ENCODE data around the gene CBFA2T2.
"Not testable (repeated sequence)": the region's sequence is repeated elsewhere in the genome, so short reads cannot be mapped to it uniquely, and the experiment has no call there.

The CBFA2T2 gene

GRCh38 chr20:33499355-33499754, 9.5 kb downstream of the CBFA2T2 start:
- H3K27ac ChIP-seq: no peak overlapping the region
- no peak for DNase-seq
- H3K36me3 ChIP-seq: peaks cover 6% of the 10 kb centered on the region
- H3K9me3 ChIP-seq (ENCODE audit: severe bottlenecking): no peaks in the 10 kb centered on the region
- TF ChIP-seq, protein P1, sequence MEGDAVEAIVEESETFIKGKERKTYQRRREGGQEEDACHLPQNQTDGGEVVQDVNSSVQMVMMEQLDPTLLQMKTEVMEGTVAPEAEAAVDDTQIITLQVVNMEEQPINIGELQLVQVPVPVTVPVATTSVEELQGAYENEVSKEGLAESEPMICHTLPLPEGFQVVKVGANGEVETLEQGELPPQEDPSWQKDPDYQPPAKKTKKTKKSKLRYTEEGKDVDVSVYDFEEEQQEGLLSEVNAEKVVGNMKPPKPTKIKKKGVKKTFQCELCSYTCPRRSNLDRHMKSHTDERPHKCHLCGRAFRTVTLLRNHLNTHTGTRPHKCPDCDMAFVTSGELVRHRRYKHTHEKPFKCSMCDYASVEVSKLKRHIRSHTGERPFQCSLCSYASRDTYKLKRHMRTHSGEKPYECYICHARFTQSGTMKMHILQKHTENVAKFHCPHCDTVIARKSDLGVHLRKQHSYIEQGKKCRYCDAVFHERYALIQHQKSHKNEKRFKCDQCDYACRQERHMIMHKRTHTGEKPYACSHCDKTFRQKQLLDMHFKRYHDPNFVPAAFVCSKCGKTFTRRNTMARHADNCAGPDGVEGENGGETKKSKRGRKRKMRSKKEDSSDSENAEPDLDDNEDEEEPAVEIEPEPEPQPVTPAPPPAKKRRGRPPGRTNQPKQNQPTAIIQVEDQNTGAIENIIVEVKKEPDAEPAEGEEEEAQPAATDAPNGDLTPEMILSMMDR (IDR thresholded peaks at IDR 0.05; ENCODE audit: low read depth, low read length): no peak
- H3K27me3 ChIP-seq (ENCODE audit: insufficient read depth, low read depth, severe bottlenecking): no peaks in the 10 kb centered on the region
- no peak overlapping the region for H3K4me3 ChIP-seq (ENCODE audit: low read depth, low read length)

GRCh38 chr20:33501000-33501399, 11.1 kb downstream of the CBFA2T2 start:
- no peaks in the 10 kb centered on the region for H3K9me3 ChIP-seq (ENCODE audit: severe bottlenecking)
- peaks cover under 1% of the 10 kb centered on the region; the same call in 1 of the 2 replicates for H3K36me3 ChIP-seq
- TF ChIP-seq, protein P1 (IDR thresholded peaks at IDR 0.05; ENCODE audit: low read depth, low read length): no peak
- no peak for DNase-seq
- no peak overlapping the region for H3K4me3 ChIP-seq (ENCODE audit: low read depth, low read length)
- no peaks in the 10 kb centered on the region for H3K27me3 ChIP-seq (ENCODE audit: insufficient read depth, low read depth, severe bottlenecking)
- H3K27ac ChIP-seq: no peak overlapping the region

DNA sequence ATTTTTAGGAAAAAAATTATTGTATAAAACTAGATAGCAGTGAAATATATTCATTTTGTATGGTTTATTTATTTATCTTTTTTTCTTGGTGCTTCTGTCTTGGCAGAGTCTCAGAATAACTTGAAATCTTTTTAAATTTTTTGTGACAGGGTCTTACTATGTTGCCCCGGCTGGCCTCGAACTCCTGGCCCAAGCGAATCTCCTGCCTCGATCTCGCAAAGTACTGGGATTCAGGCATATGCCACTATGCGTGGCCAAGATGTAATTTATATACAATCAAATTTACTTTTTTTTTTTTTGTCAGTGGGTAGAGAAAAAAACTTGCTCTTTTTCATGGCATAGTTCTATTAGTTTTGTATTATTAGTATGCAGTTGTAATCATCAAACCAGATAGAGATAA, 13.7 kb downstream of the CBFA2T2 start:
- no peak for DNase-seq
- no peaks in the 10 kb centered on the region for H3K9me3 ChIP-seq (ENCODE audit: severe bottlenecking)
- H3K36me3 ChIP-seq: no peaks in the 10 kb centered on the region; the same call in 1 of the 2 replicates
- H3K27me3 ChIP-seq (ENCODE audit: insufficient read depth, low read depth, severe bottlenecking): no peaks in the 10 kb centered on the region
- TF ChIP-seq, protein P1 (IDR thresholded peaks at IDR 0.05; ENCODE audit: low read depth, low read length): no peak
- H3K4me3 ChIP-seq (ENCODE audit: low read depth, low read length): no peak overlapping the region
- H3K27ac ChIP-seq: no peak overlapping the region

- H3K9me3 ChIP-seq (ENCODE audit: severe bottlenecking): no peaks in the 10 kb centered on the region
- DNase-seq: no peak
- no peaks in the 10 kb centered on the region; the same call in 1 of the 2 replicates for H3K36me3 ChIP-seq
- TF ChIP-seq, protein P1 (IDR thresholded peaks at IDR 0.05; ENCODE audit: low read depth, low read length): no peak
- H3K27ac ChIP-seq: no peak overlapping the region
- no peaks in the 10 kb centered on the region for H3K27me3 ChIP-seq (ENCODE audit: insufficient read depth, low read depth, severe bottlenecking)
- no peak overlapping the region for H3K4me3 ChIP-seq (ENCODE audit: low read depth, low read length)
Observed at GRCh38 chr20:33506576-33506975, 16.7 kb downstream of the CBFA2T2 start.

DNA sequence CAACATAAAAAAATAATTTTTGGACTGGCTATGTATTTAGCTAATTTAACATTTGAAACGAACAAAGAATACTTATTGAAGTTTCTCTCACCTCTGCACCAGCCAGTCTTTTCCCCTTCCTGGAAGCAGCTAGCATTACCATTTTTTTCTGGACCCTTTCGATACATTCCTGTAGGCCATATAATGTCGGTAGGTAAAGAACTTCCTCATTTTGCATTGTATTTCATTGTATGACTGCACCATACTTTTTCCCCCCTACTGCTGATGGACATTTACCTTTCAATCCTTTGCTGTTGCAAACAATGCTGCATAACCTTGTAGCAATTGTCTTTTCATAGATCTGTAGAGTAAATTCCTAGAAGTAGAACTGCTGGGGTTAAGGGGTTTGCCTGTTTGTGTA, 17.6 kb downstream of the CBFA2T2 start:
- no peaks in the 10 kb centered on the region; the same call in 1 of the 2 replicates for H3K36me3 ChIP-seq
- H3K9me3 ChIP-seq (ENCODE audit: severe bottlenecking): no peaks in the 10 kb centered on the region
- H3K27ac ChIP-seq: no peak overlapping the region
- no peak overlapping the region for H3K4me3 ChIP-seq (ENCODE audit: low read depth, low read length)
- no peak for DNase-seq
- no peaks in the 10 kb centered on the region for H3K27me3 ChIP-seq (ENCODE audit: insufficient read depth, low read depth, severe bottlenecking)
- TF ChIP-seq, protein P1 (IDR thresholded peaks at IDR 0.05; ENCODE audit: low read depth, low read length): no peak

DNA sequence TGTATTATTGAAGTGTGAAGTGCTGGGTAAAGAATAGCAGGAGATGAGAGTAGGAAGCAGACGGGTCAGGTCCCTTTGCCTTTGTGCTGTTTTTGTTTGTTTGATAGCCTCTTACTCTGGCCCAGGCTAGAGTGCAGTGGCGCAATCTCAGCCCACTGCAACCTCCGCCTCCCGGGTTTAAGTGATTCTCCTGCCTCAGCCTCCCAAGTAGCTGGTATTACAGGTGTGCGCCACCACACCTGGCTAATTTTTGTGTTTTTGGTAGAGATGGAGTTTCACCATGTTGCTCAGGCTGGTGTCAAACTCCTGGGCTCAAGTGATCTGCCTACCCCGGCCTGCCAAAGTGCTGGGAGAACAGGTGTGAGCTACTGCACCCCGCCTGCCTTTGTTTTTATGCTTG, 18.1 kb downstream of the CBFA2T2 start:
- not testable (repeated sequence) for H3K27me3 ChIP-seq (ENCODE audit: insufficient read depth, low read depth, severe bottlenecking); H3K9me3 ChIP-seq (ENCODE audit: severe bottlenecking); H3K27ac ChIP-seq; H3K4me3 ChIP-seq (ENCODE audit: low read depth, low read length); H3K36me3 ChIP-seq; DNase-seq

DNA sequence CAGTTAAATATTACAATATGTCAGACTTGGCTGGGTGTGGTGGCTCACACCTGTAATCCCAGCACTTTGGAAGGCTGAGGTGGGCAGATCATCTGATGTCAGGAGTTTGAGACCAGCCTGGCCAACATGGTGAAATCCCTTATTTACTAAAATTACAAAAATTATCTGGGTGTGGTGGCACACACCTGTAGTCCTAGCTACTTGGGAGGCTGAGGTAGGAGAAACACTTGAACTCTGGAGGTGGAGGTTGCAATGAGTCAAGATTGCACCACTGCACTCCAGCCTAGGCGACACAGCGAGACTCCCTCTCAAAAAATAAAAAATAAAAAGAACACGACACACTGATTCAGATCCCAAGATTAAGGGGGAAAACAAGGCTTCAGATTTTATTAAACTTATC, 19.2 kb downstream of the CBFA2T2 start:
- not testable (repeated sequence) for H3K36me3 ChIP-seq; H3K9me3 ChIP-seq (ENCODE audit: severe bottlenecking); DNase-seq; H3K27ac ChIP-seq; H3K27me3 ChIP-seq (ENCODE audit: insufficient read depth, low read depth, severe bottlenecking); H3K4me3 ChIP-seq (ENCODE audit: low read depth, low read length)

DNA sequence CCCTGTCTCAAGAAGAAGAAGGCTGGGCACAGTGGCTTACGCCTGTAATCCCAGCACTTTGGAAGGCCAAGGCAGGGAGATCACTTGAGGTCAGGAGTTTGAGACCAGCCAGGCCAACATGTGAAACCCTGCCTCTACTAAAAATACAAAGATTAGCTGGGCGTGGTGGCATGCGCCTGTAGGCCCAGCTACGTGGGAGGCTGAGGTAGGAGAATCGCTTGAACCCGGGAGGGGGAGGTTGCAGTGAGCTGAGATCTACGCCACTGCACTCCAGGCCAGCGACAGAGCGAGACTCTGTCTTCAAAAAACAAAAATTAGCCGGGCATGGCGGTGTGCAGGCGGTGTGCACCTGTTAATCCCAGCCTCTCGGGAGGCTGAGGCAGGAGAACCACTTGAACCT, 22.0 kb downstream of the CBFA2T2 start:
- not testable (repeated sequence) for H3K27me3 ChIP-seq (ENCODE audit: insufficient read depth, low read depth, severe bottlenecking); H3K36me3 ChIP-seq; H3K4me3 ChIP-seq (ENCODE audit: low read depth, low read length); H3K9me3 ChIP-seq (ENCODE audit: severe bottlenecking); H3K27ac ChIP-seq; DNase-seq
